Breast epithelium (tissue), 3 donors: Measurements from ENCODE around the gene SLIT1.

Source experiments
- CTCF ChIP-seq, 3 donors: fragments of 450-650 bp; IDR thresholded peaks; one replicate each; pipeline ENCODE4 v1.5.1; 2016 to 2017; ENCODE audit warnings: antibody characterized with exemption in 3 of 3, mild to moderate bottlenecking in 3 of 3, moderate library complexity in 3 of 3
- POLR2A ChIP-seq: fragments of 450-650 bp; IDR thresholded peaks from one replicate; pipeline ENCODE4 v1.6.1; 2016; ENCODE audit warnings: antibody characterized with exemption, mild to moderate bottlenecking, moderate library complexity
- POLR2AphosphoS5 ChIP-seq, 3 donors: sonication (generic); formaldehyde crosslinking; IDR thresholded peaks; one replicate each; pipeline ENCODE4 v1.6.1; 2017; ENCODE audit warnings: antibody characterized with exemption in 3 of 3

DNA sequence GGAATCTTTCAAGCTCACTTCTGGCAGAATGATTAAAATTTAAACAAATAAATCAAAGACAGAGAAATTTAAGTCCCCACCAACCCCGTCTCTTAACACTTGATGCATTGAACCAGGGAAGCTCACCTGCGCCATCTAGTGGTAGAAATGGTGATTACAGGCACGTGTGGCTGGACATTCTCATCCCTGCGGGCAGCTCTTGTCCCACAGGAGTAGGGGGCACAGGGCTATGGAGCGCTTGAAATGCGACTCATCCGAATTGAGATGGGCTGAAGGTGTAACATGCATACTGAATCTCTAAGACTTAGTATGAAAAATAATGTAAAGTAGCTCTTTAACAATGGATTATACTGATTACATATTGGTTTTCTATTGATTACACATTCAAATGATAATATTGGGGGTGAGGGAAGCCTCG, 24.8 kb upstream of the SLIT1 start:
- peak; percentile 86 to 97 (median 89) for TF ChIP-seq CTCF (IDR thresholded peaks at IDR 0.05)
- no peak for TF ChIP-seq POLR2A
- TF ChIP-seq POLR2AphosphoS5 (IDR thresholded peaks at IDR 0.05) = no peak
